Measurements from ENCODE around the gene PLOD2. TPM values are rescaled to one million over a fixed set of nuclear protein-coding genes. Genes with fewer than 3 reads are reported as not detected.

PLOD2 gene
- total RNA-seq, 1 donor from 2014 or later = 38.5 TPM

DNA sequence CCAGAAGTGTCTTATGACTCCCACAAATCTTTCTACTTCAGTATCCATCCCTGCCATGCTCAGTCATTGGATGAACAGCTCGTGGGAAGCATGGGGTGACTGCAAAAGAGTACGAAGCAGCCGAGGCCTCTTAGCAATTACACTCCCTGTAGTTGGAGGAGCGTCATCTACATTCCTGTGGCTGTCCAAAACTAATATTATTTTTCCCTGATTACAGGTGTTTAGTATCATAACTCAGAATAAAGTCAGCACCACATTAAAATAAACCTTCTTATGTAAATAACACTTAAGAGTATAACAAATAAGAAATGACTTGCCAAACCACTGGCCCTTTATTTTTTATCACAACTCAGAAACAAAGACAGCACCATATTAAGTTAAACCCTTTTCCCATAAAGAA lies 141.5 kb downstream of the PLOD2 start:
- H3K4me3 ChIP-seq (ENCODE audit: low read depth, low read length) = no peak overlapping the region
- TF ChIP-seq CTCF (IDR thresholded peaks at IDR 0.05; ENCODE audit: insufficient read depth, low read length, poor library complexity, severe bottlenecking) = no peak
- H3K36me3 ChIP-seq (ENCODE audit: control insufficient read depth, insufficient read depth, low read length) = no peaks in the 10 kb centered on the region
- no peaks in the 10 kb centered on the region for H3K27me3 ChIP-seq (ENCODE audit: control insufficient read depth, insufficient read depth, low read length)
- DNase-seq (ENCODE audit: low read depth) = no peak

Other genes starting within 250 kb of the PLOD2 start
- 1.7 and 3.6 TPM in 2 replicates for gene PLSCR4, start 89.9 kb upstream of the PLOD2 start, total RNA-seq